ENCODE data around the gene DUSP28.

DUSP28 gene

DNA sequence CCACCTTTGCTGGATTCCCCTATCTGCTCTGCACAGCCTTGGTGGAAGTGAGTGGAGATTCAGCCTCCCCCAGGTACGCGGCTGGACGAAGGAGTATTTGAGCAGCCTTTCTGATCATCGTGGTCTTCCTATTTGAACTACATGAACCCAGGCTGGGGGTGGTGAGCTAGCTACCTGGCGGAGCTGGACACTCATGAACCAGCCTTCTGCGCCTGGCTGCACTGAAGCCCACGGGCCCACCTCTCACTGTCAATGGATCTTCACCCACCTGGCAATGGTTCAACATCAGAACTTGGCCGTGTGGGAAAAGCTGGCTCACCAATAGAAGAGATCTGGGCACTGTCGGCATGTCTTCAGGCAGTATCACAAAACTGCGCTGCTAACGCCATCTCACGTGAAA lies 37.8 kb upstream of the DUSP28 start:
- H3K4me3 ChIP-seq (replicated peaks; ENCODE audit: low read depth, low read length) = no peak overlapping the region
- TF ChIP-seq, protein P1, sequence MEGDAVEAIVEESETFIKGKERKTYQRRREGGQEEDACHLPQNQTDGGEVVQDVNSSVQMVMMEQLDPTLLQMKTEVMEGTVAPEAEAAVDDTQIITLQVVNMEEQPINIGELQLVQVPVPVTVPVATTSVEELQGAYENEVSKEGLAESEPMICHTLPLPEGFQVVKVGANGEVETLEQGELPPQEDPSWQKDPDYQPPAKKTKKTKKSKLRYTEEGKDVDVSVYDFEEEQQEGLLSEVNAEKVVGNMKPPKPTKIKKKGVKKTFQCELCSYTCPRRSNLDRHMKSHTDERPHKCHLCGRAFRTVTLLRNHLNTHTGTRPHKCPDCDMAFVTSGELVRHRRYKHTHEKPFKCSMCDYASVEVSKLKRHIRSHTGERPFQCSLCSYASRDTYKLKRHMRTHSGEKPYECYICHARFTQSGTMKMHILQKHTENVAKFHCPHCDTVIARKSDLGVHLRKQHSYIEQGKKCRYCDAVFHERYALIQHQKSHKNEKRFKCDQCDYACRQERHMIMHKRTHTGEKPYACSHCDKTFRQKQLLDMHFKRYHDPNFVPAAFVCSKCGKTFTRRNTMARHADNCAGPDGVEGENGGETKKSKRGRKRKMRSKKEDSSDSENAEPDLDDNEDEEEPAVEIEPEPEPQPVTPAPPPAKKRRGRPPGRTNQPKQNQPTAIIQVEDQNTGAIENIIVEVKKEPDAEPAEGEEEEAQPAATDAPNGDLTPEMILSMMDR (IDR thresholded peaks at IDR 0.05; ENCODE audit: low read depth, low read length, missing control alignments) = no peak
- DNase-seq (ENCODE audit: extremely low read depth, low read depth) = no peak

DNA sequence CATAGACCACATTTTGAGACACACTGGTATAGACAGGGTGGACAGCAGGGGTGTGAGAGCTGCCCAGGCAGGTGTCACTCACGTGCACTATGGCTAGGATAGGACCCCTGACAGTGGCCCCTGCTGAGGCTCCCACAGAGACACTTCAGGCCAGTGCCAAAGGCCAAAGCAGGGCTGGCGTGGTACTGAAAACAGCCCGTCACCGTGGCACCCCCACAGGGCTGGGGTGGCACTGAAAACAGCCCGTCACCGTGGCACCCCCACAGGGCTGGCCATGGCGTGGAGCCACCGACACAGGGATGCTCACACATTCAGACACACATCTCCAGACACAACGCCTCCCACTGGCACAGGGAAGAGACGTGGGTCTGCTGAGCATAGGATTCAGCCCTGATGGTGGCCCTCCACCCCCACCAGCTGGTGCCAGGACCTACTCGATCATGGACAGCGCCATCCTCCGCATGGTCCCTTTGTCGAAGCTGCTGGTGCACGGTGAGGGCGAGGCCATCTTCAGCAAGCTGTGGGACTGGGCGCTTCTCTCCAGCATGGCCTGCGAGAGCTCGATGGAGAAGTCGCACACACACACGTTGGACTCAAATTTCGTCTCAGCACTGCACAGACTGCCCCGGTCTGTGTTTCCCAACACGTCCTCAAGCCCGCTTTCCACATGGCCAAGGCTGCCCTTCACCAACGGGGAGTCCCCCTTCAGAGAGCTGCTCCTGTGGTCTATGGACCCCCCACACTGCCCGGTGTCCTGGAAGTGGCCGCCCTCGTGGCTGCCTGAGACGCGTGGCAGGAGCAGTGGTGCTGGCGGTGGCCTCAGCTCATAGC lies 36.5 kb upstream of the DUSP28 start:
- no peak for DNase-seq (ENCODE audit: extremely low read depth, low read depth)
- H3K4me3 ChIP-seq (replicated peaks; ENCODE audit: low read depth, low read length) = no peak overlapping the region
- TF ChIP-seq, protein P1 (IDR thresholded peaks at IDR 0.05; ENCODE audit: low read depth, low read length, missing control alignments) = no peak

DNA sequence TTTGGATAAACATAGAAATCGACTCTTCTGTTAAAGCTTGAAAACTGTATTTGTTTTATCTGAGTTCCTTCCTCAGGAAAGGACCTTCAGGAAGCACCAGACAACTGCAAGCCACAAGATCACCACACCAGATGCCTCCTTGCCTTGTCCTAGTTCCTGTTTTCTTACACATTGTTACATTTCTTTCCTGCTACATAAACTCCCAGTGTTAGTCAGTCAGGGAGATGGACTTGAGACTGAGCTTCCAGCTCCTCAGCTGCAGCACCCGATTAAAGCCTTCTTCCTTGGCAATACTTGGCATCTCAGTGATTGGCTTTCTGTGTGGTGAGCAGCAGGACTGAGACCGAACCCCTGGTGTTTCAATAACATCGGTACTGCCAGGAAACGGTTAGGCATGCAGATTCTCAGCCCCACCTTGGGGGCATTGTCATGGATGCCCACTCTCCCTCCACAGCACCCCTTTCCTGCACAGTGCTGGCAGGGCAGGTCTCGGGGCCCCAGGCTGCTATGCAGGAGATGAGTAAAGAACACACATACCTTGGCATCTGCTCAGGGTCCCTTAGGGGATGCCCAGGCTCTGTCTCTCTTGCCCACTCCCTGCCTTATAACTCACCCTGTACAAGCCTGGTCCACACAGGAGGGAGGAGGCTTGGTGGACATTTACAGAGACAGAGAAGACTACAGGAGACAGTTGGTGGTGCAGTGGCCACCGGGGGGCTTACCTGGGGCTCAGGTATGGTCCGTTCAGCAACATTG lies 35.0 kb upstream of the DUSP28 start:
- TF ChIP-seq, protein P1 (IDR thresholded peaks at IDR 0.05; ENCODE audit: low read depth, low read length, missing control alignments) = no peak
- DNase-seq (ENCODE audit: extremely low read depth, low read depth) = no peak
- H3K4me3 ChIP-seq (replicated peaks; ENCODE audit: low read depth, low read length) = no peak overlapping the region

DNA sequence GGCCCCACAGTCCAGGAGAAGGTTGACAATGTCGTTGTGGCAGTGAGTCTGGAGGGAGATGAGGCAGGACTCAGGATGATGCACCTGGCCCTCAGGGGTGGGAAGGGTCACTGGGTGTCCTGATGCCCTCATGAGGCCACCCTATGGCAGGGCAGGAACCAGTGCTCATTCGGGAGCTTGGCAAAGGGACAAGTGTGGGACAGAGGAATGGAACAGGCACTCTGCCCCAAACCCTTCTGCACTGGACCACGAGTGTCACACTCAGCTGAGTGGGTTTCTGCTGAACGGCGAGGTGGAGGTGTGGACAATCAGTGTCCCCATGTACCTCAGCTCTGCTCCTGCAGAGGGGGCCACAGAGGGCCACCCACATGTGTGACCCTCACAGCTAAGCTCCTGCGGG lies 34.4 kb upstream of the DUSP28 start:
- DNase-seq (ENCODE audit: extremely low read depth, low read depth) = no peak
- TF ChIP-seq, protein P1 (IDR thresholded peaks at IDR 0.05; ENCODE audit: low read depth, low read length, missing control alignments) = no peak
- H3K4me3 ChIP-seq (replicated peaks; ENCODE audit: low read depth, low read length) = no peak overlapping the region

DNA sequence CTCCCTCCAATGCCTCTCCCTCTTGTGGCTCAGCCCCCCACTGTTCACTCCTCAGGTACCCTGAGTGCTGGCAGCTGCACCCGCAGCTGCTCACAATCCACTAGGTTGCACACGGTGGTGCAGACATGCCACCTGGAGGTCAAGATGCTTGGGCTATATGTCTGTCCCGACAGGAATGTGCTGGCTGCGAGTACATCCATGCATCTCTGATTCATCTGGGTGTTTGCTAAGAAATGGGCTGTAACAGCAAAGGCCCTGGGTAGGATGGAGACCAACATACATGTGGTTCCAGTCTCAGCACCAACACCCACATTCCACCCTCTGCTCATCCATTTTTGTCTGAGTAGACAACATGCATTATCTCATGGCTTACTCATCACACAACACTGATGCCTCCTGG lies 33.6 kb upstream of the DUSP28 start:
- TF ChIP-seq, protein P1 (IDR thresholded peaks at IDR 0.05; ENCODE audit: low read depth, low read length, missing control alignments) = no peak
- DNase-seq (ENCODE audit: extremely low read depth, low read depth) = no peak
- H3K4me3 ChIP-seq (replicated peaks; ENCODE audit: low read depth, low read length) = no peak overlapping the region

DNA sequence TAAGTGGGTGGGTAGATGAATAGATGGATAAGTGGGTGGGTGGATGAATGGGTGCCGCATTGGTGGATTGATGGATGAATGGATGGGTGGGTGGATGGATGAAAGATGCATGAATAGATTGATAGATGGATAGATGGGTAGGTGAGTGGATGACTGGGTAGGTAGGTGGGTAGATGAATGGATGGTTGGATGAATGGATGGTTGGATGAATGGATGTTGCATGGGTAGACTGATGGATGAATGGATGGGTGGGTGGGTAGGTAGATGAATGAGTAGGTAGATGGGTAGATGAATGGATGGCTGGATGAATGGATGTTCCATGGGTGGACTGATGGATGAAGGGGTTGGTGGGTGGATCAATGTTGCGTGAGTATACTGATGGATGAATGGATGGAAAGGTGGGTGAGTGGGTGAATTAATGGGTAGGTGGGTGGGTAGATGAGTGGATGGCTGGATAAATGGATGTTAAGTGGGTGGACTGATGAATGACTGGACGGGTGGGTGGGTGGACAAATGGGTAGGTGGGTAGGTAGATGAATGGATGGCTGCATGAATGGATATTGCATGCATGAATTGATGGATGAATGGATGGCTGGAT lies 32.9 kb upstream of the DUSP28 start:
- DNase-seq (ENCODE audit: extremely low read depth, low read depth) = no peak
- TF ChIP-seq, protein P1 (IDR thresholded peaks at IDR 0.05; ENCODE audit: low read depth, low read length, missing control alignments) = no peak
- no peak overlapping the region for H3K4me3 ChIP-seq (replicated peaks; ENCODE audit: low read depth, low read length)
